Ovary (tissue), 9 donors: ENCODE measurements around the gene CATSPER2. TPM values are rescaled to one million over a fixed set of nuclear protein-coding genes. Genes with fewer than 3 reads are reported as not detected.
"Not testable (repeated sequence)": the region's sequence is repeated elsewhere in the genome, so short reads cannot be mapped to it uniquely, and the experiment has no call there.

Experiments
- DNase-seq, 5 donors: peaks; one replicate each; pipeline ENCODE4 v3.0.0-alpha.2; 2019 to 2020
- H3K27ac ChIP-seq, 2 donors: fragments of 200-600 bp; one replicate each; pipeline versions ENCODE4 v1.5.1 to v1.8.0; 2019 to 2022
- H3K27me3 ChIP-seq: fragments of 200-600 bp; one replicate; pipeline ENCODE4 v1.8.0; 2022
- H3K36me3 ChIP-seq: fragments of 200-600 bp; sonication (generic); one replicate; pipeline ENCODE4 v1.5.1; 2019
- H3K4me1 ChIP-seq: one replicate; pipeline ENCODE4 v1.8.1; 2013; ENCODE audit warnings: mild to moderate bottlenecking, moderate library complexity; ENCODE audit not compliant: insufficient read depth
- H3K4me3 ChIP-seq: fragments of 200-600 bp; sonication (generic); one replicate; pipeline ENCODE4 v1.5.1; 2017
- H3K9me3 ChIP-seq, 2 donors: fragments of 200-600 bp in 1 of 2; sonication (generic) in 1 of 2; one replicate each; pipeline versions ENCODE4 v1.5.1 to v1.8.1; 2013 to 2019; ENCODE audit warnings: mild to moderate bottlenecking in 1 of 2, moderate library complexity in 1 of 2
- CTCF ChIP-seq, 3 donors: fragments of 450-650 bp in 2 of 3; fragments of 200-600 bp in 1 of 3; IDR thresholded peaks; one replicate each; pipeline versions ENCODE4 v1.5.1 to v1.8.0; 2016 to 2022; ENCODE audit warnings: antibody characterized with exemption in 3 of 3, mild to moderate bottlenecking in 1 of 3
- EP300 ChIP-seq: sonication (generic); formaldehyde crosslinking; IDR thresholded peaks from one replicate; pipeline ENCODE4 v1.6.1; 2017; ENCODE audit warnings: antibody characterized with exemption
- POLR2A ChIP-seq: fragments of 450-650 bp; IDR thresholded peaks from one replicate; pipeline ENCODE4 v1.6.1; 2017; ENCODE audit warnings: antibody characterized with exemption, mild to moderate bottlenecking, moderate library complexity
- WGBS, 3 donors: extraction: QIAGEN DNeasy Blood & Tissue Kit in 1 of 3; methylation state at CpG; one replicate each; pipeline versions ENCODE4 v1.1.5 to v1.1.7; 2013 to 2017; 5-methylcytosine and 5-hydroxymethylcytosine counted together
- intact Hi-C, 4 donors: fragments of 100-400 bp; cut with DNase I; formaldehyde crosslinking; loops; one replicate each; pipeline versions ENCODE4 v1.11.0 to v1.15.1; 2022 to 2023
- polyA plus RNA-seq, 2 donors: library from polyadenylated mRNA; stranded (reverse); fragments of 200-250 nt in 1 of 2; fragments of 350-450 nt in 1 of 2; fragmentation: Illumina TruSeq in 1 of 2; extraction: RNeasy Lipid Tissue Mini Kit (QIAGEN cat#74804) in 1 of 2; gene quantifications; one replicate each; pipeline ENCODE4 v1.2.3, GENCODE V29; 2013 to 2014
- total RNA-seq, 7 donors: library from RNA; depleted of rRNA in 2 of 7; stranded (reverse); fragments of >200 nt in 2 of 7; fragmentation: NEBNext Ultra II Directional in 3 of 7; extraction: Animal tissue kit (Norgen Biotek cat#: 25700) in 3 of 7; gene quantifications; one replicate each; pipeline versions ENCODE4 v1.1.0 to v1.2.4, GENCODE V29; 2016 to 2023
- donor health status: DM: no; HTN: no; CAD: no; lungs with moderate emphysema.
- donor health status: DM: no; HTN: no; CAD: no.
- donor health status: Bipolar disorder and iron deficiency.
- donor health status: DM: yes; HTN: yes; CAD: no.
- donor health status: DM: no; HTN: no; CAD: no.
- donor health status: DM: yes; HTN: yes; CAD: no.

The CATSPER2 gene
- total and polyA plus RNA-seq, 9 donors, result 2.3 to 10.2 (median 5.6) TPM

DNA sequence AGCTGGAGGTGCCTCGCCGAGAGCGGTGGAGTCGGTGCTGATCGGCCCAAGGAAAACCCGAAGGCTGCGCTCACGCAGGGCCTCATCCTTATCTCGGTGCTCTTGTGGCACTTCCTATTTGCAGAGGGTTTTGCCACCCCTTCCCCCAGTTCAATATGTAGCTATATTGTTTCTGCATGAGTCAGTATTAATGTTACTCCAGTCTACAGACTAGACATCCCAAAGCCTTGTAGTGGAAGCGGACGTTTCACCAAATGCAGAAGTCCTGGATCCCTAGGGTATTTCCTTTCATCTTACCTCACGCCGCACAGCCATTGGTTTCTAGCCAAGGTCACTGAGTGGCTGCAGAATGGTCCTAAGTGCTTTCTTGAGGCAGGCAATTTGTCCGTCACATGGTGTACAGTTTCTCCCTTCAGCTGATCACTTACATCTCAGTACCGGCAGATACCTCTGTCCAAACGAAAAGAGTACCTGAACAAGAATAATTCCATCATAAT is 834 bp upstream of the CATSPER2 start:
- 97 to 99% (median 98%) methylated on average over 16 of the region's 16 CpGs for WGBS, 3 donors

GRCh38 chr15:43638464-43639204 is 10.0 kb downstream of the CATSPER2 start:
- intact Hi-C loops, DNase-seq: not testable (repeated sequence)

More for the DNA sequence above, 834 bp upstream of the CATSPER2 start:
- intact Hi-C loops, H3K4me3 ChIP-seq, H3K27me3 ChIP-seq, H3K36me3 ChIP-seq, H3K27ac ChIP-seq, H3K9me3 ChIP-seq, H3K4me1 ChIP-seq, DNase-seq: not testable (repeated sequence)

GRCh38 chr15:43626937-43627336 is 21.7 kb downstream of the CATSPER2 start:
- H3K27me3 ChIP-seq, H3K4me1 ChIP-seq, H3K9me3 ChIP-seq, H3K4me3 ChIP-seq, H3K36me3 ChIP-seq, H3K27ac ChIP-seq, intact Hi-C loops, DNase-seq: not testable (repeated sequence)

More at GRCh38 chr15:43638464-43639204, 10.0 kb downstream of the CATSPER2 start:
- H3K4me3 ChIP-seq, H3K9me3 ChIP-seq, H3K36me3 ChIP-seq, H3K27ac ChIP-seq, H3K27me3 ChIP-seq, H3K4me1 ChIP-seq: not testable (repeated sequence)
- 85 to 88% (median 85%) methylated on average over 8 of the region's 8 CpGs for WGBS, 3 donors

GRCh38 chr15:43625106-43625505 is 23.5 kb downstream of the CATSPER2 start:
- no peak for DNase-seq
- Histone ChIP-seq H3K27me3 (no peaks in the 10 kb centered on the region), H3K36me3 (no peaks in the 10 kb centered on the region), H3K27ac (no peak overlapping the region), H3K4me3 (no peak overlapping the region), H3K9me3 (no peaks in the 10 kb centered on the region), H3K4me1 (no peaks in the 10 kb centered on the region)
- no peak for TF ChIP-seq POLR2A
- TF ChIP-seq EP300, result no peak
- no peak for TF ChIP-seq CTCF (IDR thresholded peaks at IDR 0.05)
- intact Hi-C loops, result no loop called here
- 9 to 21% (median 12%) methylated on average over 5 of the region's 5 CpGs for WGBS, 3 donors

DNA sequence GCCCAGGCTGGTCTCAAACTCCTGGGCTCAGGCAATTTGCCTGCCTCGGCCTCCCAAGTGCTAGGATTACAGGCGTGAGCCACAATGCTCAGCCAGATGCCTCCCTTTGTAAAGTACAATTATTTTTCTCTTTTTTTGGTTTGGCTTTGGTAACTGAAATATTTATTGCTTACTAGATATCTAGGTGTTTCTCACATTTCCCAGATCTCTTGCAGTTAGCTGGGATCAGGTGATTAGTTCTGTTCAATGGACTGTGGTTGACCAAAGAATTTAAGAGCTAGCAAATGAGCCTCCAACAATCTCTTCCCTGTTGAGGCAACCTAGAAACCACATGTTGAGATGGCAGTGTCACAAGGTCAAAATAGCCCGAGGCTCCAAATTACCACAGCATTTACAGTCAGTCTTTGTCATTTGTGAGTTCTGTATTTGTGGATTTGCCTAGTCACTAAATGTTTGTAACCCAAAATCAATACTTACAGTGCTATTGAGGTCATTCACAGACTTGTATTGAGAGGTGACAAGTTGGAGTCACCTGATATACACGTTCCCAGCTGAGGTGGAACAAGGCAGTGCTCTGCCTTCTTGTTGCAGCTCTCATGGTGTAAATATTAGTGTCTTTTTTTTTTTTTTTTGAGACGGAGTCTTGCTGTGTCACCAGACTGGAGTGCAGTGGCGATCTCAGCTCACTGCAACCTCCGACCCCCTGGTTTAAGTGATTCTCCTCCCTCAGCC is 26.4 kb downstream of the CATSPER2 start:
- H3K4me1 ChIP-seq, H3K36me3 ChIP-seq, H3K4me3 ChIP-seq, H3K9me3 ChIP-seq, H3K27me3 ChIP-seq, intact Hi-C loops, H3K27ac ChIP-seq, DNase-seq: not testable (repeated sequence)
- WGBS, 3 donors, result 64 to 73% (median 69%) methylated on average over 5 of the region's 7 CpGs

- H3K27me3 ChIP-seq, H3K4me3 ChIP-seq, intact Hi-C loops, H3K27ac ChIP-seq, DNase-seq, H3K9me3 ChIP-seq, H3K36me3 ChIP-seq, H3K4me1 ChIP-seq: not testable (repeated sequence)
- no CpG with 5 or more reads among the region's 2 CpGs for WGBS, 3 donors
These were observed 29.9 kb downstream of the CATSPER2 start, which contains the start of gene STRC for GRCh38 chr15:43618700-43619099. STRC (minus strand) TSS chr15:43618800; CDS start chr15:43618722, 78 bp downstream.

DNA sequence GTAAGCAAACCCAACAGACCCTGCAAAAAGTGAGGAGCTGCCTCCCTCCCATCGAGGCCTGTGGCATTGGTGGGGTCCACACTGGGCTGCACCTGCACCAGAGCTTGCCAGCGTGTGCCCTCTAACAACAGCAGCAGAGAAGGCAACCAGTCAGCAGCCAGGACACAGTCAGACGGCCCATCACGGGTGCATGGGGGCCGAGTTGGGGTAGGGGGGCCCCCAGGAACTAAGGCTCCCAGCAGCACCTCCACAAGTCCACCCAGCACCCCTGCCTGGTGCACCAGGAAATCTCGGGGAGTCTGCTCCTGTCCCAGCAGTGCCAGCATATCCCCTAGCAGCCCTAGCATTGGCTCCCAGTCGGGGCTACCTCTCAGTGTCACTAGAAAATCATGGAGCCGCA is 30.9 kb downstream of the CATSPER2 start:
- H3K36me3 ChIP-seq, H3K9me3 ChIP-seq, H3K27ac ChIP-seq, intact Hi-C loops, H3K27me3 ChIP-seq, H3K4me1 ChIP-seq, DNase-seq, H3K4me3 ChIP-seq: not testable (repeated sequence)
- 49% methylated on average over 3 of the region's 8 CpGs; no CpG with 5 or more reads in 2 of the 3 donors for WGBS, 3 donors

DNA sequence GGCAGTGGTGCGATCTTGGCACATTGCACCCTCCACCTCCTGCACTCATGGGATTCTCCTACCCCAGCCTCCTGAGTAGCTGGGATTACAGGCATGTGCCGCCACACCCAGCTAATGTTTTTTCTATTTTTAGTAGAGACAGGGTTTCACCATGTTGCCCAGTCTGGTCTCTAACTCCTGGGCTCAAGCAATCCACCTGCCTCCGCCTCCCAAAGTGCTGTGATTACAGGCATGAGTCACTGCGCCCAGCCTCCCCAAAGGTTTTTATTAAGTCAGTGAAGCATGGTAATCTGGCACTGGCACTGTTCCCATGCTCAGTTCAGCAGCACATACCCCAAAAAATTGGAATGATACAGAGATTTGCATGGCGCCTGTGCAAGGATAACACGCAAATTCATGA is 46.4 kb downstream of the CATSPER2 start:
- H3K36me3 ChIP-seq, H3K27ac ChIP-seq, intact Hi-C loops, H3K9me3 ChIP-seq, DNase-seq, H3K27me3 ChIP-seq, H3K4me1 ChIP-seq, H3K4me3 ChIP-seq: not testable (repeated sequence)
- WGBS, 3 donors, result 79 to 85% (median 83%) methylated on average over 6 of the region's 6 CpGs

DNA sequence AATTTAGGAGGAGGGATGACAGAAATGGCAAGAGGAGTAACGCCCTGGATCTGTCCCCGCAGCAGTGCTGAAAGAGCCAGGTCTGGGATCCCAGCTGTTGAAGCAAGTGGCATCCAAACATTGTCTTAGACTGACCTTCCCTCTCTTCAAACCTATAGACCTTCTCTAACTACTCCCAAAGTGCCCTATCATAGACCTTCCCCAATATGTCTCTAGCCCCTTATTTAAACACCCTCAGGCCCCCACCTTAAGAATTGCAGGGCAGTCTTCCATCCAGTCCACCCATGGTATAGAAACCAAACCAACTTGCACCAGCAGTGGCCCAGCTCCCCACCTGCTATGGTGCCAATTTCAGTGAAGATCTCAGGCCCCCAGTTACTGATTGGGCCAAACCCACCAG is 48.4 kb downstream of the CATSPER2 start:
- DNase-seq, H3K27me3 ChIP-seq, H3K36me3 ChIP-seq, H3K27ac ChIP-seq, intact Hi-C loops, H3K9me3 ChIP-seq, H3K4me1 ChIP-seq, H3K4me3 ChIP-seq: not testable (repeated sequence)
- no CpG with 5 or more reads among the region's 2 CpGs for WGBS, 3 donors

- H3K4me3 ChIP-seq, intact Hi-C loops, H3K36me3 ChIP-seq, H3K27ac ChIP-seq, DNase-seq, H3K4me1 ChIP-seq, H3K27me3 ChIP-seq, H3K9me3 ChIP-seq: not testable (repeated sequence)
- WGBS, 3 donors, result 61 to 80% (median 63%) methylated on average over 6 of the region's 6 CpGs
These were observed 49.5 kb downstream of the CATSPER2 start for GRCh38 chr15:43599131-43599530.
